MM.1S (cell line): ENCODE data around the gene ANKRD66.

ENCODE experiments used
- DNase-seq: peaks from one replicate; pipeline ENCODE4 v3.0.0-alpha.2; 2015
- H2AFZ ChIP-seq: fragments of 300-600 bp; sonication (generic); 2 replicates; pipeline ENCODE4 v1.6.0; 2016; ENCODE audit warnings: antibody characterized with exemption, low read length
- H3F3A ChIP-seq: fragments of 300-600 bp; sonication (generic); 2 replicates; pipeline ENCODE4 v1.6.1; 2016; ENCODE audit warnings: mild to moderate bottlenecking, antibody characterized with exemption, low read length, moderate library complexity, mixed read lengths; ENCODE audit not compliant: insufficient read depth
- H3K27ac ChIP-seq: fragments of 300-600 bp; sonication (generic); 2 replicates; pipeline ENCODE4 v1.5.1; 2016; ENCODE audit warnings: mild to moderate bottlenecking, low read length
- H3K27me3 ChIP-seq: fragments of 300-600 bp; sonication (generic); replicated peaks from 2 replicates; pipeline ENCODE4 v1.6.0; 2016; ENCODE audit warnings: low read length; ENCODE audit not compliant: insufficient read depth
- H3K36me3 ChIP-seq: fragments of 300-600 bp; sonication (generic); replicated peaks from 2 replicates; pipeline ENCODE4 v1.6.1; 2016; ENCODE audit warnings: mild to moderate bottlenecking, low read length, mixed read lengths; ENCODE audit not compliant: insufficient read depth
- H3K4me1 ChIP-seq: fragments of 300-600 bp; sonication (generic); 2 replicates; pipeline ENCODE4 v1.6.1; 2016; ENCODE audit warnings: low read length, mixed read lengths
- H3K4me2 ChIP-seq: fragments of 300-600 bp; sonication (generic); 2 replicates; pipeline ENCODE4 v1.6.0; 2016; ENCODE audit warnings: low read depth, low read length
- H3K4me3 ChIP-seq: fragments of 300-600 bp; sonication (generic); 2 replicates; pipeline ENCODE4 v1.5.1; 2016; ENCODE audit warnings: low read length, mixed read lengths
- H3K79me2 ChIP-seq: fragments of 300-600 bp; sonication (generic); 2 replicates; pipeline ENCODE4 v1.6.1; 2016; ENCODE audit warnings: mixed run types, low read length, mixed read lengths
- H3K9ac ChIP-seq: fragments of 300-600 bp; sonication (generic); 2 replicates; pipeline ENCODE4 v1.6.1; 2016; ENCODE audit warnings: low read length, mixed read lengths
- H3K9me2 ChIP-seq: fragments of 300-600 bp; sonication (generic); replicated peaks from 2 replicates; pipeline ENCODE4 v1.6.1; 2016; ENCODE audit warnings: mild to moderate bottlenecking, low read length, mixed read lengths; ENCODE audit not compliant: insufficient read depth
- H3K9me3 ChIP-seq: fragments of 300-600 bp; sonication (generic); replicated peaks from 2 replicates; pipeline ENCODE4 v1.6.1; 2016; ENCODE audit warnings: mild to moderate bottlenecking, low read length, mixed read lengths; ENCODE audit not compliant: insufficient read depth
- H4K20me1 ChIP-seq: fragments of 300-600 bp; sonication (generic); 2 replicates; pipeline ENCODE4 v1.6.1; 2016; ENCODE audit warnings: mild to moderate bottlenecking, low read length, moderate library complexity, mixed read lengths; ENCODE audit not compliant: insufficient read depth
- EZH2 ChIP-seq: fragments of 300-600 bp; sonication (generic); optimal IDR thresholded peaks from 2 replicates; pipeline ENCODE3; 2017; ENCODE audit warnings: low read depth, mild to moderate bottlenecking, antibody characterized with exemption, low read length, mixed read lengths
- EZH2phosphoT487 ChIP-seq: fragments of 300-600 bp; sonication (generic); IDR thresholded peaks from 2 replicates; pipeline ENCODE4 v1.6.1; 2018; ENCODE audit warnings: antibody characterized with exemption, low read length
- TF ChIP-seq, protein P1 (sequence below): fragments of 300-600 bp; sonication (generic); IDR thresholded peaks from 2 replicates; pipeline ENCODE4 v1.5.1; 2016; ENCODE audit warnings: antibody characterized with exemption, low read length, mixed read lengths

The ANKRD66 gene

DNA sequence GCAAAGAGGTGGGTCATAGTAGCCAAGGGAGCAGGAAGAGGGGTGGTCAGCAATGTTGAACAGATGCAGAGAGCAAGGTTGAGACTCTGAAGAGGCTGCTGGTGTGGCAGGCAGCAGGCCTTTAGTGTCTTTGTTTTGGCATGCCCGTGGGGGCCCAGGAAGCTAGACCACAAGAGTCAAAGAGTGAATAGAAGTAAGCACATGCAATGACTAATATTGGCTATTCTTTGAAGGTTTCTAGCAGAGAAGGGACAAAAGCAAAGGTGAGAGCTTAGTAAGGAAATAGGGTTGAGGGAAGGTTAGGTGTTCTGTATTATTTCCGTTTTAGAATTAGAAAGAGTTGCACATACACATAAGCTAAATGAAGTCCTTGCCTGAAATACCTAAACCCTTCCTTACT, 40.3 kb upstream of the ANKRD66 start:
- no peaks in the 10 kb centered on the region for H4K20me1 ChIP-seq
- H3K27me3 ChIP-seq = no peaks in the 10 kb centered on the region
- no peak overlapping the region for H3K27ac ChIP-seq
- H2AFZ ChIP-seq = no peak overlapping the region
- no peaks in the 10 kb centered on the region for H3F3A ChIP-seq
- H3K4me2 ChIP-seq = no peak overlapping the region
- H3K4me3 ChIP-seq = no peak overlapping the region
- H3K4me1 ChIP-seq = no peaks in the 10 kb centered on the region
- no peak overlapping the region for H3K9ac ChIP-seq
- no peaks in the 10 kb centered on the region for H3K9me2 ChIP-seq
- TF ChIP-seq EZH2phosphoT487 = no peak
- TF ChIP-seq EZH2 = no peak
- TF ChIP-seq, protein P1, sequence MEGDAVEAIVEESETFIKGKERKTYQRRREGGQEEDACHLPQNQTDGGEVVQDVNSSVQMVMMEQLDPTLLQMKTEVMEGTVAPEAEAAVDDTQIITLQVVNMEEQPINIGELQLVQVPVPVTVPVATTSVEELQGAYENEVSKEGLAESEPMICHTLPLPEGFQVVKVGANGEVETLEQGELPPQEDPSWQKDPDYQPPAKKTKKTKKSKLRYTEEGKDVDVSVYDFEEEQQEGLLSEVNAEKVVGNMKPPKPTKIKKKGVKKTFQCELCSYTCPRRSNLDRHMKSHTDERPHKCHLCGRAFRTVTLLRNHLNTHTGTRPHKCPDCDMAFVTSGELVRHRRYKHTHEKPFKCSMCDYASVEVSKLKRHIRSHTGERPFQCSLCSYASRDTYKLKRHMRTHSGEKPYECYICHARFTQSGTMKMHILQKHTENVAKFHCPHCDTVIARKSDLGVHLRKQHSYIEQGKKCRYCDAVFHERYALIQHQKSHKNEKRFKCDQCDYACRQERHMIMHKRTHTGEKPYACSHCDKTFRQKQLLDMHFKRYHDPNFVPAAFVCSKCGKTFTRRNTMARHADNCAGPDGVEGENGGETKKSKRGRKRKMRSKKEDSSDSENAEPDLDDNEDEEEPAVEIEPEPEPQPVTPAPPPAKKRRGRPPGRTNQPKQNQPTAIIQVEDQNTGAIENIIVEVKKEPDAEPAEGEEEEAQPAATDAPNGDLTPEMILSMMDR = no peak
- H3K79me2 ChIP-seq = no peaks in the 10 kb centered on the region
- no peaks in the 10 kb centered on the region for H3K9me3 ChIP-seq
- H3K36me3 ChIP-seq = no peaks in the 10 kb centered on the region
- no peak for DNase-seq

DNA sequence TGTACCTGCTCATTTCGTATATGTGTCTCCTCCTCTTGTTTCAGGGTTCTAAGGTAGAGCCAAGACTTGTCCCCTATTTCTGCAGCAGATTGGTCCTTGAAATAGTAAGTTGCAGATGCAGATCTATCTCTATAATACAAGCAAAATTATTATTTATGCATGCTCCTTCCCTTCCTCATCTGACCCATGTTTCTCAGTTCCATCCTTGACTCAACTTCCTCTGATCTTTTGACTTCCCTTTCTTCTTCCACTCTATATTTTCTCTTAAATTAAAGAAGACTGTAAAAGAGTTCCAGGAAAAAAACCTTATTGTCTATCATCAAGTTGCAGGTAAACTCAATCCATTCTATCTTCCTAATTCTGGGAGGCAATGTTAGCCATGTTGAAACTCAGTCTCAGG, 35.2 kb upstream of the ANKRD66 start:
- H4K20me1 ChIP-seq = no peaks in the 10 kb centered on the region

DNA sequence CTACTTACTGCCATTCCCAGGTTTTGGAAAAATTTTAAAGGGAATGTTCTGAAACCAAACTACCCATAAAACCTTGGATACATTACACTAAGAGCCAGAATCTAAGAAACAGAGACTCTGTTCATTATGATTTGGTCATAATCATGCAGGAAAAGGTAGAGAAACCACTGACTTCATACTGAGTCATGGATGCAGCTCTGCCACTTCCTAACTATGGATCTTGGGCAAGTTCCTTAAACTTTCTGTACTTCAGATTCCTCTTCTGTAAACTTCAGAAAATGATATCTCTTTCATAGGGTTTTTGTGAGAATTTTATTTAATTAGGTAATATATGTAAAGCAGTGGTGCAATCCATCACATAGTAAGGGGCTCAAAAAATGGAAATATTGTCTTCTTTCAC, 31.6 kb upstream of the ANKRD66 start:
- no peaks in the 10 kb centered on the region for H3K79me2 ChIP-seq
- no peaks in the 10 kb centered on the region for H3K9me2 ChIP-seq
- no peak for DNase-seq
- no peak for TF ChIP-seq EZH2
- TF ChIP-seq EZH2phosphoT487 = no peak
- TF ChIP-seq, protein P1 = no peak
- no peak overlapping the region for H3K4me3 ChIP-seq
- H4K20me1 ChIP-seq = no peaks in the 10 kb centered on the region
- H3K4me1 ChIP-seq = no peaks in the 10 kb centered on the region
- no peaks in the 10 kb centered on the region for H3K9me3 ChIP-seq
- no peaks in the 10 kb centered on the region for H3K27me3 ChIP-seq
- no peak overlapping the region for H3K27ac ChIP-seq
- no peak overlapping the region for H3K9ac ChIP-seq
- no peak overlapping the region for H3K4me2 ChIP-seq
- H3K36me3 ChIP-seq = no peaks in the 10 kb centered on the region
- H2AFZ ChIP-seq = no peak overlapping the region
- H3F3A ChIP-seq = no peaks in the 10 kb centered on the region

More for the DNA sequence above, 35.2 kb upstream of the ANKRD66 start:
- no peaks in the 10 kb centered on the region for H3K36me3 ChIP-seq
- no peaks in the 10 kb centered on the region for H3K79me2 ChIP-seq
- H3K4me3 ChIP-seq = no peak overlapping the region
- no peaks in the 10 kb centered on the region for H3K9me2 ChIP-seq
- H3K4me1 ChIP-seq = no peaks in the 10 kb centered on the region
- no peak overlapping the region for H3K4me2 ChIP-seq
- no peaks in the 10 kb centered on the region for H3K27me3 ChIP-seq
- no peaks in the 10 kb centered on the region for H3F3A ChIP-seq
- TF ChIP-seq EZH2 (no peak), EZH2phosphoT487 (no peak)
- TF ChIP-seq, protein P1 = no peak
- no peak for DNase-seq
- H3K9me3 ChIP-seq = no peaks in the 10 kb centered on the region
- no peak overlapping the region for H2AFZ ChIP-seq
- no peak overlapping the region for H3K27ac ChIP-seq
- no peak overlapping the region for H3K9ac ChIP-seq
